Stimulated activated CD8-positive, alpha-beta memory T cell treated with anti-CD3 and anti-CD28 coated beads, Interleukin-15, amount 100 ng/mL, for 1 hour (primary cell): ENCODE measurements around the gene FAM47E.

Experiments used
- DNase-seq: peaks from one replicate; pipeline ENCODE4 v3.0.0-alpha.2; 2020; ENCODE audit warnings: low read depth

FAM47E gene

GRCh38 chr4:76251441-76252270 is at the start of gene FAM47E:
TSS of gene FAM47E (plus strand) at chr4:76251721. CDS start at chr4:76251747, 26 bp downstream.
- no peak for DNase-seq

GRCh38 chr4:76203541-76203940 is 48.0 kb upstream of the FAM47E start:
- DNase-seq: no peak

GRCh38 chr4:76204936-76205335 is 46.6 kb upstream of the FAM47E start:
- DNase-seq: no peak

GRCh38 chr4:76205476-76205875 is 46.0 kb upstream of the FAM47E start:
- no peak for DNase-seq

GRCh38 chr4:76206222-76206942 is 45.1 kb upstream of the FAM47E start:
- DNase-seq: no peak

GRCh38 chr4:76207549-76207948 is 44.0 kb upstream of the FAM47E start:
- DNase-seq: no peak

GRCh38 chr4:76208005-76208765 is 43.3 kb upstream of the FAM47E start:
- DNase-seq: no peak

GRCh38 chr4:76209881-76210280 is 41.6 kb upstream of the FAM47E start:
- no peak for DNase-seq

GRCh38 chr4:76210452-76210851 is 41.1 kb upstream of the FAM47E start:
- no peak for DNase-seq

GRCh38 chr4:76211769-76212708 is 39.5 kb upstream of the FAM47E start:
- no peak for DNase-seq

GRCh38 chr4:76212851-76213414 is 38.6 kb upstream of the FAM47E start:
- DNase-seq: no peak

GRCh38 chr4:76213415-76214176 is 37.9 kb upstream of the FAM47E start, which contains the start of gene SCARB2:
TSS of gene SCARB2 (minus strand) at chr4:76213824. CDS start at chr4:76213543, 281 bp downstream.
- peak; percentile 27 for DNase-seq

GRCh38 chr4:76214177-76214675 is 37.3 kb upstream of the FAM47E start:
- DNase-seq: no peak

- no peak for DNase-seq
Measured at GRCh38 chr4:76215077-76215476, 36.4 kb upstream of the FAM47E start.

- DNase-seq: no peak
Measured at GRCh38 chr4:76216524-76216923, 35.0 kb upstream of the FAM47E start.

- no peak for DNase-seq
Measured at GRCh38 chr4:76216975-76217814, 34.3 kb upstream of the FAM47E start.

- DNase-seq: no peak
Measured at GRCh38 chr4:76219299-76220055, 32.0 kb upstream of the FAM47E start.

GRCh38 chr4:76224171-76224570 is 27.4 kb upstream of the FAM47E start:
- DNase-seq: no peak
